Measurements from ENCODE around the gene ARFIP2.

ARFIP2 gene

GRCh38 chr11:6482441-6482840, 1.3 kb upstream of the ARFIP2 start:
- no peak for DNase-seq (ENCODE audit: low read depth in 2 of 2)

GRCh38 chr11:6481924-6482275, 769 bp upstream of the ARFIP2 start:
- DNase-seq (ENCODE audit: low read depth in 2 of 2), result no peak

GRCh38 chr11:6480299-6480914, 724 bp downstream of the ARFIP2 start:
- no peak for DNase-seq (ENCODE audit: low read depth in 2 of 2)

- no peak for DNase-seq (ENCODE audit: low read depth in 2 of 2)
Measured at GRCh38 chr11:6476571-6476970, 4.6 kb downstream of the ARFIP2 start.

GRCh38 chr11:6475936-6476335, 5.2 kb downstream of the ARFIP2 start:
- DNase-seq (ENCODE audit: low read depth in 2 of 2), result no peak

- no peak for DNase-seq (ENCODE audit: low read depth in 2 of 2)
Measured at GRCh38 chr11:6474806-6475500, 6.2 kb downstream of the ARFIP2 start.

GRCh38 chr11:6474413-6474792, 6.7 kb downstream of the ARFIP2 start:
- DNase-seq (ENCODE audit: low read depth in 2 of 2), result no peak

GRCh38 chr11:6473451-6474412, 7.4 kb downstream of the ARFIP2 start, which contains the start of gene TRIM3:
Gene TRIM3 (minus strand): TSS chr11:6473941. CDS start chr11:6465695, 8,246 bp downstream.
- peak; percentile 56 to 58 for DNase-seq (ENCODE audit: low read depth in 2 of 2)

- no peak for DNase-seq (ENCODE audit: low read depth in 2 of 2)
Measured at GRCh38 chr11:6472934-6473333, 8.2 kb downstream of the ARFIP2 start.

GRCh38 chr11:6469599-6469998, 11.5 kb downstream of the ARFIP2 start:
- no peak for DNase-seq (ENCODE audit: low read depth in 2 of 2)

GRCh38 chr11:6468712-6469495, 12.2 kb downstream of the ARFIP2 start:
- DNase-seq (ENCODE audit: low read depth in 2 of 2), result no peak

GRCh38 chr11:6459099-6459450, 22.1 kb downstream of the ARFIP2 start:
- no peak for DNase-seq (ENCODE audit: low read depth in 2 of 2)

- DNase-seq (ENCODE audit: low read depth in 2 of 2), result no peak
Measured at GRCh38 chr11:6458352-6459098, 22.6 kb downstream of the ARFIP2 start.

GRCh38 chr11:6457581-6458320, 23.4 kb downstream of the ARFIP2 start:
- DNase-seq (ENCODE audit: low read depth in 2 of 2), result no peak

- no peak for DNase-seq (ENCODE audit: low read depth in 2 of 2)
Measured at GRCh38 chr11:6456361-6457073, 24.6 kb downstream of the ARFIP2 start.

- no peak for DNase-seq (ENCODE audit: low read depth in 2 of 2)
Measured at GRCh38 chr11:6455070-6455469, 26.1 kb downstream of the ARFIP2 start.

- DNase-seq (ENCODE audit: low read depth in 2 of 2), result no peak
Measured at GRCh38 chr11:6453152-6453551, 28.0 kb downstream of the ARFIP2 start.

- no peak for DNase-seq (ENCODE audit: low read depth in 2 of 2)
Measured at GRCh38 chr11:6452219-6452618, 28.9 kb downstream of the ARFIP2 start.

GRCh38 chr11:6448574-6448973, 32.6 kb downstream of the ARFIP2 start:
- no peak for DNase-seq (ENCODE audit: low read depth in 2 of 2)

Measured in stimulated activated CD8-positive, alpha-beta memory T cell treated with anti-CD3 and anti-CD28 coated beads, Interleukin-7, amount 100 ng/mL, for 1 hour (primary cell).